K562 (cell line): ENCODE data around the gene ATF5. TPM values are rescaled to one million over a fixed set of nuclear protein-coding genes. Genes with fewer than 3 reads are reported as not detected.

Experiments used
- ATAC-seq: fragments of 200-7000 bp; cut with Tn5 transposase; 3 replicates; pipeline ENCODE4 v1.9.1; 2020; ENCODE audit warnings: moderate library complexity
- BruUV-seq: library from RNA; stranded (reverse); fragments of 400-500 nt; replicated peaks from 2 replicates; lab custom pipeline; 2021; lab: Mats Ljungman, UMichigan
- CTCF ChIA-PET: fragments of 300-600 bp; formaldehyde crosslinking; extraction: SDS; loops from one replicate; lab custom pipeline; 2021; ENCODE audit warnings: low intra/inter-chr PET ratio; lab: Yijun Ruan, JAX
- POLR2A ChIA-PET: fragments of 300-600, 350-650 bp; sonication (Branson Sonifier 250); formaldehyde crosslinking; extraction: SDS; loops from one replicate; lab custom pipeline; 2021; ENCODE audit warnings: antibody characterized with exemption, inconsistent platforms; lab: Yijun Ruan, JAX
- DNase-seq, 4 experiments: peaks; one replicate each; pipeline versions ENCODE4 v3.0.0 to v3.0.0-alpha.2; 2011 to 2018; ENCODE audit warnings: low spot score in 3 of 4, mixed read lengths in 3 of 4; ENCODE audit errors: extremely low read depth in 1 of 4
- FAIRE-seq: peaks from 2 replicates; lab custom pipeline; 2011; peaks lifted over from hg19 to GRCh38; lab: Jason Lieb, UNC
- H2AFZ ChIP-seq: 2 replicates; pipeline ENCODE4 v1.6.0; 2011; ENCODE audit warnings: low read depth, low read length, control low read depth, inconsistent platforms
- H3K27ac ChIP-seq: fragments of 200-600 bp; 3 replicates; pipeline ENCODE4 v1.8.0; 2011; ENCODE audit warnings: low read depth, mild to moderate bottlenecking, control low read depth, inconsistent platforms, low read length, moderate library complexity, mixed read lengths; ENCODE audit errors: extremely low read depth
- H3K27me3 ChIP-seq, 2 experiments: fragments of 300-600 bp in 1 of 2; 2 replicates in 1 of 2; 3 replicates in 1 of 2; pipeline versions ENCODE4 v1.6.0 to v1.8.0; 2011; ENCODE audit warnings: inconsistent platforms in 2 of 2, low read length in 2 of 2, mild to moderate bottlenecking in 1 of 2, mixed read lengths in 1 of 2, moderate library complexity in 1 of 2; ENCODE audit not compliant: control insufficient read depth in 2 of 2, insufficient read depth in 2 of 2
- H3K36me3 ChIP-seq: fragments of 300-600 bp; 3 replicates; pipeline ENCODE4 v1.8.0; 2011; ENCODE audit warnings: mild to moderate bottlenecking, low read length, inconsistent platforms; ENCODE audit not compliant: control insufficient read depth, insufficient read depth
- H3K4me1 ChIP-seq, 2 experiments: fragments of 200-600 bp in 1 of 2; replicated peaks in 1 of 2; 2 replicates in 1 of 2; 3 replicates in 1 of 2; pipeline versions ENCODE4 v1.5.1 to v1.8.0; 2011; ENCODE audit warnings: inconsistent platforms in 2 of 2, low read length in 2 of 2, mild to moderate bottlenecking in 1 of 2, mixed read lengths in 1 of 2, moderate library complexity in 1 of 2; ENCODE audit not compliant: control insufficient read depth in 2 of 2, insufficient read depth in 2 of 2
- H3K4me2 ChIP-seq: 2 replicates; pipeline ENCODE4 v1.6.1; 2011; ENCODE audit warnings: low read length, control low read depth, inconsistent platforms, mixed read lengths; ENCODE audit not compliant: insufficient read depth
- H3K4me3 ChIP-seq: fragments of 200-600 bp; sonication (generic), shearing (Covaris generic); 2 replicates; pipeline ENCODE4 v1.5.1; 2016; ENCODE audit warnings: control low read depth, inconsistent platforms
- H3K79me2 ChIP-seq: fragments of 200-600 bp; 3 replicates; pipeline ENCODE4 v1.8.0; 2011; ENCODE audit warnings: low read length, inconsistent platforms; ENCODE audit not compliant: control insufficient read depth, insufficient read depth
- H3K9ac ChIP-seq, 2 experiments: 2 replicates each; pipeline versions ENCODE4 v1.6.0 to v1.6.1; 2011; ENCODE audit warnings: low read depth in 2 of 2, low read length in 2 of 2, control low read depth in 1 of 2, inconsistent platforms in 1 of 2, mild to moderate bottlenecking in 1 of 2, mixed read lengths in 1 of 2; ENCODE audit not compliant: insufficient read depth in 1 of 2
- H3K9me1 ChIP-seq: one replicate; pipeline ENCODE4 v1.6.0; 2011; ENCODE audit warnings: inconsistent platforms, mild to moderate bottlenecking, low read length, moderate library complexity; ENCODE audit not compliant: control insufficient read depth, insufficient read depth
- H3K9me3 ChIP-seq: replicated peaks from 2 replicates; pipeline ENCODE4 v1.5.1; 2011; ENCODE audit warnings: low read depth, low read length, inconsistent platforms; ENCODE audit not compliant: control insufficient read depth, insufficient read depth
- H4K20me1 ChIP-seq: replicated peaks from 2 replicates; pipeline ENCODE4 v1.6.1; 2011; ENCODE audit warnings: low read length, inconsistent platforms, mixed read lengths; ENCODE audit not compliant: control insufficient read depth, insufficient read depth
- BDP1 ChIP-seq: IDR thresholded peaks from 3 replicates; pipeline ENCODE4 v1.6.1; 2011; ENCODE audit not compliant: insufficient read length, insufficient read depth
- RBFOX2 ChIP-seq: fragments of 200-400 bp; formaldehyde crosslinking; IDR thresholded peaks from 2 replicates; pipeline ENCODE4 v1.6.1; 2017; ENCODE audit warnings: low read depth, mild to moderate bottlenecking, low read length, moderate library complexity
- WGBS: fragments of 100-300 bp; shearing (Covaris generic); methylation state at CpG from one replicate; pipeline ENCODE4 v1.1.6; 2016; ENCODE audit warnings: low coverage, mixed read lengths; ENCODE audit not compliant: insufficient coverage; ENCODE audit errors: missing lambda C conversion rate; 5-methylcytosine and 5-hydroxymethylcytosine counted together
- in situ Hi-C: fragments of 300-500 bp; cut with MboI; formaldehyde crosslinking; loops from 4 replicates; pipeline ENCODE4 v1.15.0; 2018; ENCODE audit warnings: inconsistent platforms, mixed read lengths
- intact Hi-C: fragments of 100-400 bp; cut with micrococcal nuclease; formaldehyde crosslinking; loops from 2 replicates; pipeline ENCODE4 v1.14.2; 2022
- polyA plus RNA-seq, 8 experiments: library from polyadenylated mRNA; depleted of rRNA in 4 of 8; stranded (reverse) in 5 of 8; unstranded in 3 of 8; fragments of >200 nt; fragmentation: Nextera tagmentation in 2 of 8; fragmentation: Illumina TruSeq in 1 of 8; extraction: Ambion mirVana in 2 of 8; extraction: Trizol in 1 of 8; gene quantifications; 2 replicates each; pipeline versions ENCODE4 v1.2.1 to v1.2.3, GENCODE V29; 2011 to 2014; ENCODE audit warnings: inconsistent platforms in 1 of 8, missing spikeins in 1 of 8
- total RNA-seq, 7 experiments: library from RNA; depleted of rRNA in 6 of 7; stranded (reverse); fragments of >200 nt in 6 of 7; fragmentation: Illumina TruSeq in 2 of 7; extraction: Trizol in 2 of 7; gene quantifications; 2 replicates each; pipeline versions ENCODE4 v1.2.1 to v1.2.3, GENCODE V29; 2011 to 2021; ENCODE audit warnings: low replicate concordance in 1 of 7
- TF ChIP-seq, protein P1 (sequence below): sonication (generic); formaldehyde crosslinking; IDR thresholded peaks from 2 replicates; pipeline ENCODE4 v1.4.0; 2020; ENCODE audit warnings: mild to moderate bottlenecking, missing genetic modification reagents

Gene ATF5
- total and polyA plus RNA-seq, 9 of the 15 experiments (the other 6 are each of a cell fraction or from before 2014, with no cell fraction given) = 3.0 to 57.6 (median 11.1) TPM

DNA sequence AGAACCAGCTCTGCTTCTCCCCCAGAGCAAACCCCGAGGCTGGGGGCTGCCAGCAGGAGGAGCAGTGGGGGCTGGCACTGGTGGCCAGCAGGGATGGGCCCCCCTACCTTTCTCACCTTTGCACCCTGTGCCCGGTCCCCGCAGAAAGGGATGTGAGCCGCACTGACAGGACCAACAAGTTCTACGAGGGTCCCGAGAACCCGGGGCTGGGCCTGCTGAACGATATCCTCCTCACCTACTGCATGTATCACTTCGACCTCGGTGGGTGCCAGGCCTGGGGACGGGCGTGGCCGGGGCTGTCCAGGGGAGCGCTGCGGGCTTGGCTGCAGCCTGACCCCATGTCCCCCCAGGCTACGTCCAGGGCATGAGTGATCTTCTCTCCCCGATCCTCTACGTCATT is 44.9 kb upstream of the ATF5 start:
- no TSS peak for BruUV-seq
- no peaks in the 10 kb centered on the region for H4K20me1 ChIP-seq
- H3K36me3 ChIP-seq = peaks cover 55% of the 10 kb centered on the region
- no peaks in the 10 kb centered on the region for H3K9me3 ChIP-seq
- H3K27me3 ChIP-seq = no peaks in the 10 kb centered on the region
- H3K4me2 ChIP-seq = no peak overlapping the region
- no peaks in the 10 kb centered on the region for H3K79me2 ChIP-seq
- WGBS = 90% methylated on average over 18 of the region's 18 CpGs
- CTCF ChIA-PET = no interaction called here
- in situ Hi-C loops = no loop called here
- POLR2A ChIA-PET = interaction anchor here (0.6 kb wide), 1 partner anchor 26 kb away, joined by 3 read pairs; no protein-coding TSS in a partner anchor
- TF ChIP-seq, protein P1, sequence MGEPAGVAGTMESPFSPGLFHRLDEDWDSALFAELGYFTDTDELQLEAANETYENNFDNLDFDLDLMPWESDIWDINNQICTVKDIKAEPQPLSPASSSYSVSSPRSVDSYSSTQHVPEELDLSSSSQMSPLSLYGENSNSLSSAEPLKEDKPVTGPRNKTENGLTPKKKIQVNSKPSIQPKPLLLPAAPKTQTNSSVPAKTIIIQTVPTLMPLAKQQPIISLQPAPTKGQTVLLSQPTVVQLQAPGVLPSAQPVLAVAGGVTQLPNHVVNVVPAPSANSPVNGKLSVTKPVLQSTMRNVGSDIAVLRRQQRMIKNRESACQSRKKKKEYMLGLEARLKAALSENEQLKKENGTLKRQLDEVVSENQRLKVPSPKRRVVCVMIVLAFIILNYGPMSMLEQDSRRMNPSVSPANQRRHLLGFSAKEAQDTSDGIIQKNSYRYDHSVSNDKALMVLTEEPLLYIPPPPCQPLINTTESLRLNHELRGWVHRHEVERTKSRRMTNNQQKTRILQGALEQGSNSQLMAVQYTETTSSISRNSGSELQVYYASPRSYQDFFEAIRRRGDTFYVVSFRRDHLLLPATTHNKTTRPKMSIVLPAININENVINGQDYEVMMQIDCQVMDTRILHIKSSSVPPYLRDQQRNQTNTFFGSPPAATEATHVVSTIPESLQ (CRISPR knock-in tag) = no peak
- no peak for TF ChIP-seq BDP1
- peak; percentile 27; the same call in 1 of the 2 replicates for TF ChIP-seq RBFOX2
- intact Hi-C loops = no loop called here
- 0 out of 4 replicates have a peak overlapping the region, but pooled peaks of 1 of the 2 experiments have one; percentile 77 for H3K9ac ChIP-seq
- H3K4me1 ChIP-seq = peaks cover 6 to 60% of the 10 kb centered on the region in 2 experiments; a peak in 3 of 5 replicates
- no peak overlapping the region for H3K4me3 ChIP-seq
- no peak overlapping the region for H3K27ac ChIP-seq
- H2AFZ ChIP-seq = no peak overlapping the region
- H3K9me1 ChIP-seq = no peaks in the 10 kb centered on the region
- DNase-seq (no peak), FAIRE-seq (no peak), ATAC-seq (no peak)
